HL-60/S4 (cell line): ENCODE results near the gene RASA2.
"Not testable (repeated sequence)": the region's sequence is repeated elsewhere in the genome, so short reads cannot be mapped to it uniquely, and the experiment has no call there.

Experiments
- in situ Hi-C: fragments of 300-500 bp; cut with MboI; formaldehyde crosslinking; loops from 2 replicates; pipeline ENCODE4 v1.14.3; 2022; ENCODE audit warnings: low sequenced_read_pairs

RASA2 gene

GRCh38 chr3:141529717-141530414, 43.0 kb downstream of the RASA2 start:
- in situ Hi-C loops = no loop called here

GRCh38 chr3:141530415-141530768, 43.6 kb downstream of the RASA2 start:
- in situ Hi-C loops = no loop called here

GRCh38 chr3:141532609-141533008, 45.8 kb downstream of the RASA2 start:
- in situ Hi-C loops = no loop called here

GRCh38 chr3:141536017-141536416, 49.2 kb downstream of the RASA2 start:
- in situ Hi-C loops = not testable (repeated sequence)

- in situ Hi-C loops = no loop called here
Measured at GRCh38 chr3:141537856-141538255, 51.0 kb downstream of the RASA2 start.

- in situ Hi-C loops = no loop called here
Measured at GRCh38 chr3:141538568-141539240, 51.9 kb downstream of the RASA2 start.

- in situ Hi-C loops = no loop called here
Measured at GRCh38 chr3:141539431-141540187, 52.8 kb downstream of the RASA2 start.

GRCh38 chr3:141540531-141540930, 53.7 kb downstream of the RASA2 start:
- in situ Hi-C loops = no loop called here

GRCh38 chr3:141542202-141542969, 55.6 kb downstream of the RASA2 start:
- in situ Hi-C loops = no loop called here

- in situ Hi-C loops = no loop called here
Measured at GRCh38 chr3:141542989-141543388, 56.2 kb downstream of the RASA2 start.

GRCh38 chr3:141544697-141545096, 57.9 kb downstream of the RASA2 start:
- in situ Hi-C loops = no loop called here

- in situ Hi-C loops = no loop called here
Measured at GRCh38 chr3:141546081-141546480, 59.3 kb downstream of the RASA2 start.

GRCh38 chr3:141546586-141546985, 59.8 kb downstream of the RASA2 start:
- in situ Hi-C loops = no loop called here

- in situ Hi-C loops = no loop called here
Measured at GRCh38 chr3:141547791-141548190, 61.0 kb downstream of the RASA2 start.

- in situ Hi-C loops = loop anchor here (25.0 kb wide), 1 partner anchor 239 kb away; no protein-coding TSS in a partner anchor
Measured at GRCh38 chr3:141550926-141551665, 64.3 kb downstream of the RASA2 start.

- in situ Hi-C loops = loop anchor here (25.0 kb wide), 1 partner anchor 240 kb away; no protein-coding TSS in a partner anchor
Measured at GRCh38 chr3:141552440-141552991, 65.7 kb downstream of the RASA2 start.

- in situ Hi-C loops = loop anchor here (25.0 kb wide), 1 partner anchor 241 kb away; no protein-coding TSS in a partner anchor
Measured at GRCh38 chr3:141553055-141553454, 66.2 kb downstream of the RASA2 start.

- in situ Hi-C loops = loop anchor here (5.0 to 25.0 kb wide), 2 partner anchors 84 to 244 kb away; no protein-coding TSS in a partner anchor
Measured at GRCh38 chr3:141556034-141556433, 69.2 kb downstream of the RASA2 start.

- in situ Hi-C loops = loop anchor here (5.0 to 25.0 kb wide), 2 partner anchors 86 to 246 kb away; no protein-coding TSS in a partner anchor
Measured at GRCh38 chr3:141557961-141558706, 71.3 kb downstream of the RASA2 start.
